Mononuclear cell (primary cell): ENCODE measurements around the gene TAPBP. TPM values are rescaled to one million over a fixed set of nuclear protein-coding genes. Genes with fewer than 3 reads are reported as not detected.
"Not testable (repeated sequence)": the region's sequence is repeated elsewhere in the genome, so short reads cannot be mapped to it uniquely, and the experiment has no call there.

Experiments used
- H3K27me3 ChIP-seq: 2 replicates; pipeline ENCODE4 v1.6.0; 2011; ENCODE audit warnings: low read length, control low read depth; ENCODE audit not compliant: insufficient read depth
- H3K4me1 ChIP-seq: 2 replicates; pipeline ENCODE4 v1.5.1; 2011; ENCODE audit warnings: mild to moderate bottlenecking, low read length, control low read depth; ENCODE audit not compliant: insufficient read depth
- H3K4me3 ChIP-seq: 2 replicates; pipeline ENCODE4 v1.5.1; 2011; ENCODE audit warnings: mild to moderate bottlenecking, low read length, moderate library complexity
- H3K9me3 ChIP-seq: 2 replicates; pipeline ENCODE4 v1.5.1; 2011; ENCODE audit warnings: low read depth, mild to moderate bottlenecking, control low read depth, low read length
- total RNA-seq: library from RNA; depleted of rRNA; stranded (reverse); fragments of >200 nt; gene quantifications from one replicate; pipeline ENCODE4 v1.2.3, GENCODE V29; 2012

Gene TAPBP
- total RNA-seq: 188 TPM

- peak within 1 kb of the TSS; percentile 98 for H3K4me3 ChIP-seq
- H3K27me3 ChIP-seq: no peaks in the 10 kb centered on the region
- H3K9me3 ChIP-seq: no peaks in the 10 kb centered on the region
- peaks cover 70% of the 10 kb centered on the region for H3K4me1 ChIP-seq
Observed at GRCh38 chr6:33313709-33314514, at the start of gene TAPBP. Gene TAPBP, minus strand, starts transcription at chr6:33314078. Its CDS starts 37 bp downstream, at chr6:33314041.

GRCh38 chr6:33363486-33363885, 49.6 kb upstream of the TAPBP start:
- not testable (repeated sequence) for H3K4me1 ChIP-seq, H3K27me3 ChIP-seq, H3K9me3 ChIP-seq, H3K4me3 ChIP-seq

GRCh38 chr6:33359331-33359730, 45.5 kb upstream of the TAPBP start:
- Histone ChIP-seq H3K4me1 (no peaks in the 10 kb centered on the region), H3K9me3 (no peaks in the 10 kb centered on the region), H3K27me3 (no peaks in the 10 kb centered on the region), H3K4me3 (no peak overlapping the region)

- not testable (repeated sequence) for H3K27me3 ChIP-seq, H3K4me3 ChIP-seq, H3K9me3 ChIP-seq, H3K4me1 ChIP-seq
Observed at GRCh38 chr6:33357160-33357871, 43.4 kb upstream of the TAPBP start.

GRCh38 chr6:33356295-33356694, 42.4 kb upstream of the TAPBP start:
- Histone ChIP-seq H3K9me3 (no peaks in the 10 kb centered on the region), H3K27me3 (no peaks in the 10 kb centered on the region), H3K4me3 (no peak overlapping the region), H3K4me1 (no peaks in the 10 kb centered on the region)

GRCh38 chr6:33355860-33356259, 42.0 kb upstream of the TAPBP start:
- not testable (repeated sequence) for H3K9me3 ChIP-seq, H3K27me3 ChIP-seq, H3K4me3 ChIP-seq, H3K4me1 ChIP-seq

- H3K9me3 ChIP-seq: no peaks in the 10 kb centered on the region
- no peaks in the 10 kb centered on the region for H3K27me3 ChIP-seq
- H3K4me3 ChIP-seq: no peak overlapping the region
- peaks cover 30% of the 10 kb centered on the region for H3K4me1 ChIP-seq
Observed at GRCh38 chr6:33347816-33348215, 33.9 kb upstream of the TAPBP start.

- not testable (repeated sequence) for H3K4me3 ChIP-seq
Observed at GRCh38 chr6:33346972-33347371, 33.1 kb upstream of the TAPBP start.

GRCh38 chr6:33344701-33345697, 31.1 kb upstream of the TAPBP start:
- Histone ChIP-seq H3K4me3 (no peak overlapping the region), H3K4me1 (peaks cover 41% of the 10 kb centered on the region), H3K9me3 (no peaks in the 10 kb centered on the region), H3K27me3 (no peaks in the 10 kb centered on the region)

More at GRCh38 chr6:33346972-33347371, 33.1 kb upstream of the TAPBP start:
- H3K4me1 ChIP-seq: peaks cover 38% of the 10 kb centered on the region
- not testable (repeated sequence) for H3K9me3 ChIP-seq, H3K27me3 ChIP-seq

- Histone ChIP-seq H3K4me1 (peaks cover 41% of the 10 kb centered on the region), H3K4me3 (no peak overlapping the region), H3K27me3 (no peaks in the 10 kb centered on the region), H3K9me3 (no peaks in the 10 kb centered on the region)
Observed at GRCh38 chr6:33343953-33344611, 30.2 kb upstream of the TAPBP start.

- peaks cover 41% of the 10 kb centered on the region for H3K4me1 ChIP-seq
- H3K4me3 ChIP-seq, H3K27me3 ChIP-seq, H3K9me3 ChIP-seq: not testable (repeated sequence)
Observed at GRCh38 chr6:33343606-33343952, 29.7 kb upstream of the TAPBP start.

GRCh38 chr6:33339193-33339592, 25.3 kb upstream of the TAPBP start:
- Histone ChIP-seq H3K4me3 (no peak overlapping the region), H3K4me1 (peaks cover 24% of the 10 kb centered on the region), H3K9me3 (no peaks in the 10 kb centered on the region), H3K27me3 (no peaks in the 10 kb centered on the region)

GRCh38 chr6:33336495-33336894, 22.6 kb upstream of the TAPBP start:
- Histone ChIP-seq H3K4me1 (no peaks in the 10 kb centered on the region), H3K4me3 (no peak overlapping the region), H3K27me3 (no peaks in the 10 kb centered on the region), H3K9me3 (no peaks in the 10 kb centered on the region)

- Histone ChIP-seq H3K9me3 (no peaks in the 10 kb centered on the region), H3K27me3 (no peaks in the 10 kb centered on the region), H3K4me3 (no peak overlapping the region), H3K4me1 (no peaks in the 10 kb centered on the region)
Observed at GRCh38 chr6:33335916-33336315, 22.0 kb upstream of the TAPBP start.
